ENCODE results near the gene CTNNB1.
"Not testable (repeated sequence)": the region's sequence is repeated elsewhere in the genome, so short reads cannot be mapped to it uniquely, and the experiment has no call there.

Gene CTNNB1

GRCh38 chr3:41267975-41268640 is 68.8 kb downstream of the CTNNB1 start:
- no peak for DNase-seq (ENCODE audit: low spot score)
- Mint-ChIP-seq H3K4me1 (ENCODE audit: low read depth) (no peaks in the 10 kb centered on the region), H3K9me3 (peaks cover 6% of the 10 kb centered on the region), H3K4me3 (no peak overlapping the region), H3K27ac (no peak overlapping the region), H3K36me3 (ENCODE audit: low read depth) (no peaks in the 10 kb centered on the region), H3K27me3 (ENCODE audit: low read depth) (no peaks in the 10 kb centered on the region)

- H3K9me3 Mint-ChIP-seq: peaks cover 6% of the 10 kb centered on the region
- H3K36me3 Mint-ChIP-seq (ENCODE audit: low read depth): no peaks in the 10 kb centered on the region
- no peaks in the 10 kb centered on the region for H3K4me1 Mint-ChIP-seq (ENCODE audit: low read depth)
- H3K27me3 Mint-ChIP-seq (ENCODE audit: low read depth): no peaks in the 10 kb centered on the region
- no peak for DNase-seq (ENCODE audit: low spot score)
- H3K4me3 Mint-ChIP-seq: no peak overlapping the region
- no peak overlapping the region for H3K27ac Mint-ChIP-seq
Measured at GRCh38 chr3:41272667-41273066, 73.4 kb downstream of the CTNNB1 start.

GRCh38 chr3:41274944-41275668 is 75.8 kb downstream of the CTNNB1 start:
- DNase-seq (ENCODE audit: low spot score): no peak
- Mint-ChIP-seq H3K27me3 (ENCODE audit: low read depth) (no peaks in the 10 kb centered on the region), H3K4me1 (ENCODE audit: low read depth) (no peaks in the 10 kb centered on the region)

GRCh38 chr3:41276191-41276590 is 76.9 kb downstream of the CTNNB1 start:
- Mint-ChIP-seq H3K27ac (no peak overlapping the region), H3K36me3 (ENCODE audit: low read depth) (no peaks in the 10 kb centered on the region), H3K4me1 (ENCODE audit: low read depth) (no peaks in the 10 kb centered on the region), H3K9me3 (peaks cover 6% of the 10 kb centered on the region), H3K27me3 (ENCODE audit: low read depth) (no peaks in the 10 kb centered on the region), H3K4me3 (no peak overlapping the region)
- DNase-seq (ENCODE audit: low spot score): no peak

More at GRCh38 chr3:41274944-41275668, 75.8 kb downstream of the CTNNB1 start:
- Mint-ChIP-seq H3K36me3 (ENCODE audit: low read depth) (no peaks in the 10 kb centered on the region), H3K4me3 (no peak overlapping the region), H3K9me3 (peaks cover 6% of the 10 kb centered on the region), H3K27ac (no peak overlapping the region)

- Mint-ChIP-seq H3K36me3 (ENCODE audit: low read depth) (no peaks in the 10 kb centered on the region), H3K4me1 (ENCODE audit: low read depth) (no peaks in the 10 kb centered on the region), H3K4me3 (no peak overlapping the region), H3K27ac (no peak overlapping the region), H3K9me3 (peaks cover 3% of the 10 kb centered on the region), H3K27me3 (ENCODE audit: low read depth) (no peaks in the 10 kb centered on the region)
- DNase-seq (ENCODE audit: low spot score): no peak
Measured at GRCh38 chr3:41277790-41278465, 78.6 kb downstream of the CTNNB1 start.

GRCh38 chr3:41284934-41285333 is 85.6 kb downstream of the CTNNB1 start:
- H3K9me3 Mint-ChIP-seq; H3K4me3 Mint-ChIP-seq; DNase-seq (ENCODE audit: low spot score); H3K36me3 Mint-ChIP-seq (ENCODE audit: low read depth); H3K27me3 Mint-ChIP-seq (ENCODE audit: low read depth); H3K27ac Mint-ChIP-seq; H3K4me1 Mint-ChIP-seq (ENCODE audit: low read depth): not testable (repeated sequence)

GRCh38 chr3:41286305-41286704 is 87.0 kb downstream of the CTNNB1 start:
- Mint-ChIP-seq H3K27ac (no peak overlapping the region), H3K4me3 (no peak overlapping the region), H3K4me1 (ENCODE audit: low read depth) (no peaks in the 10 kb centered on the region), H3K9me3 (peaks cover 3% of the 10 kb centered on the region), H3K36me3 (ENCODE audit: low read depth) (no peaks in the 10 kb centered on the region), H3K27me3 (ENCODE audit: low read depth) (no peaks in the 10 kb centered on the region)
- no peak for DNase-seq (ENCODE audit: low spot score)

GRCh38 chr3:41288785-41289184 is 89.5 kb downstream of the CTNNB1 start:
- no peaks in the 10 kb centered on the region for H3K9me3 Mint-ChIP-seq
- no peaks in the 10 kb centered on the region for H3K27me3 Mint-ChIP-seq (ENCODE audit: low read depth)
- H3K27ac Mint-ChIP-seq: no peak overlapping the region
- no peak overlapping the region for H3K4me3 Mint-ChIP-seq
- H3K36me3 Mint-ChIP-seq (ENCODE audit: low read depth): no peaks in the 10 kb centered on the region
- H3K4me1 Mint-ChIP-seq (ENCODE audit: low read depth): no peaks in the 10 kb centered on the region
- no peak for DNase-seq (ENCODE audit: low spot score)
